AG09309 (cell line): ENCODE measurements around the gene FKBP11.

Experiments used
- DNase-seq: peaks from one replicate; pipeline ENCODE4 v3.0.0-alpha.2; 2010; ENCODE audit warnings: low read depth
- H3K4me3 ChIP-seq: 2 replicates; pipeline ENCODE4 v1.5.1; 2011; ENCODE audit warnings: mild to moderate bottlenecking, low read depth, low read length, moderate library complexity; ENCODE audit not compliant: control insufficient read depth
- TF ChIP-seq, protein P1 (sequence below): IDR thresholded peaks from 2 replicates; pipeline ENCODE4 v1.5.1; 2011; ENCODE audit warnings: mild to moderate bottlenecking, low read depth, low read length, inconsistent platforms; ENCODE audit not compliant: insufficient read depth, control insufficient read depth; ENCODE audit errors: missing control alignments

The FKBP11 gene

DNA sequence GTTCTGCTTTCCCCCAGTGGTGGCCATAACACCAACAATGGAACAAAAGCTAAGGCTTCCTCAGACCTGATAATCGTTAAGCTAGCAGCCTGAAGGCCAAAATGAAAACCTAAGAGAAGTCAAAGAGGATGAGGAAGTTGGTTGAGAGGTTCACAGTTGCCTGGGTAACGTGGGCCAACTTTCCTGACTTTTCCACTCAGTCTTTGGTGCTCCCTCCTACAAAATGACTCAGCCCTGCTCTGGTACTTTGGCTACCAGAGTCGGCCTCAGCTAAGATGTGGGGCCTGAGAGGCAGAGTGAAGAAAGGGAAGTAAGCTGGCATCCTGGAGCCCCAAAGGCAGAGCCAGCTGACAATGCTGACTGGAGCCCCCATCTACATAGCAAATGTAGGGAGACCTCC is 14.9 kb upstream of the FKBP11 start:
- no peak for DNase-seq
- H3K4me3 ChIP-seq, result no peak overlapping the region
- TF ChIP-seq, protein P1, sequence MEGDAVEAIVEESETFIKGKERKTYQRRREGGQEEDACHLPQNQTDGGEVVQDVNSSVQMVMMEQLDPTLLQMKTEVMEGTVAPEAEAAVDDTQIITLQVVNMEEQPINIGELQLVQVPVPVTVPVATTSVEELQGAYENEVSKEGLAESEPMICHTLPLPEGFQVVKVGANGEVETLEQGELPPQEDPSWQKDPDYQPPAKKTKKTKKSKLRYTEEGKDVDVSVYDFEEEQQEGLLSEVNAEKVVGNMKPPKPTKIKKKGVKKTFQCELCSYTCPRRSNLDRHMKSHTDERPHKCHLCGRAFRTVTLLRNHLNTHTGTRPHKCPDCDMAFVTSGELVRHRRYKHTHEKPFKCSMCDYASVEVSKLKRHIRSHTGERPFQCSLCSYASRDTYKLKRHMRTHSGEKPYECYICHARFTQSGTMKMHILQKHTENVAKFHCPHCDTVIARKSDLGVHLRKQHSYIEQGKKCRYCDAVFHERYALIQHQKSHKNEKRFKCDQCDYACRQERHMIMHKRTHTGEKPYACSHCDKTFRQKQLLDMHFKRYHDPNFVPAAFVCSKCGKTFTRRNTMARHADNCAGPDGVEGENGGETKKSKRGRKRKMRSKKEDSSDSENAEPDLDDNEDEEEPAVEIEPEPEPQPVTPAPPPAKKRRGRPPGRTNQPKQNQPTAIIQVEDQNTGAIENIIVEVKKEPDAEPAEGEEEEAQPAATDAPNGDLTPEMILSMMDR, result no peak

DNA sequence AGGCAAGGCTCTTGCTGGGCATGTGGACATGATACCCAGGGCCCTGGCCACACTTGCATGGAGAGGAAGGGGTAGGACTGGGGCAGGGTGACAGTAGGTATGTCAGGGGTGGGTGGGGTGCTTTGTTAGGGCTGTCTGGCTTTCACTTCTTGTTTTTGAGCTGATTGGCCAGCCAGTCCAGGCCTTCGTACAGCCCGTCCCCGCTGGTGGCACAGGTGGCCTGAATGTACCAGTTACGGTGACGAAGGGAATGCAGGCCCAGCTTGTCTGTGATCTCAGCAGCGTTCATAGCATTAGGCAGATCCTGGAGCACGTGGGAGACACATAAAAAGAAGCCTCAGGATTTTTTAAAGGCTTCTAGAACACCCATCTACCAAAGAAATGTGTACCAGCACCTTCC is 13.5 kb upstream of the FKBP11 start:
- H3K4me3 ChIP-seq, result no peak overlapping the region
- no peak for DNase-seq
- TF ChIP-seq, protein P1, result no peak

DNA sequence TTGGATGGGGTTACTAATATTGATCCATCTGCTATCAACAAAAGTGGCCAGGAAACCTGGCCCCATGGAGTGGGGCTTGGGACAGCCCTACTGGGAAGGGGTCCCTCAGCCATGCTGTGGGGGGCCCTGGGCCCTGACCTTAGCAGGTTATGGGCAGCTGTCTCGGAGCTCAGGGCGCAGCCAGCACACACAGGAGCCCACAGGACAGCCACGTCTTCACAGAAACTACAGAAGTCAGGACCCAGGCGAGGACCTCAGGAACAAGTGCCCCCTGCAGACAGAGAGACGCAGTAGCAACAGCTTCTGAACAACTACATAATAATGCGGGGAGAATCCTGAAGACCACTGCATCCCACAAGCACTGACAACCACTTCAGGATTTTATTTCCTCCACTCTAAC is 11.9 kb upstream of the FKBP11 start:
- H3K4me3 ChIP-seq, result no peak overlapping the region
- no peak for DNase-seq
- TF ChIP-seq, protein P1, result peak; percentile 17

DNA sequence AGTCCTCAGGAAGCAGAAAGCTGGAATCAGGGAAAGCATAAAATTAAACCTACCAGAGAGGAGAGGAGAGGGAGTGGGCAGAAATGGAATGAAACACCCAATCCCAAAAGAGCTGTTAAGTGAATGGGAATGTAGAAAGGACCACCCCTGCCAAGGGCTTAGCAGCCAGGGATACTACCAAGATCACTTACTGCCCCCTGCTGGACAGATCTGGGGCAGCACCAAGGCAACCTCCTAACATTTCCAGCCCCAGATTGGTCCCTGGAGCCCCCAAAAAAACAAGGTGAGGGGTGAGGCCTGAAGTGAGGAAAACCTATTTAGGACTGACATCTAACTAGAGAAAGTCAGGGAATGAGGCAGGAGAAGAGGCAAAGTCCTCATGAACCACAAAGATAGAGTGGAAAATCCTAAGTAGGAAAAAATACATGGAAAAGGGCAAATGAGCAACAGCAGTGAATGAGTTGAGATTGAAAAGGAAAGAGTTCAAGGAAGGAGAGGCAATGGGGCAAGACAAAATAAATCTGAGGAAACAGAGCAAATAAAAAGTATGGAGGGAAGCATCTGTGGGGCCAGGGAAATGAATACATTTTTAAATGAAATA is 11.2 kb upstream of the FKBP11 start:
- no peak for DNase-seq
- TF ChIP-seq, protein P1, result peak; percentile 94

DNA sequence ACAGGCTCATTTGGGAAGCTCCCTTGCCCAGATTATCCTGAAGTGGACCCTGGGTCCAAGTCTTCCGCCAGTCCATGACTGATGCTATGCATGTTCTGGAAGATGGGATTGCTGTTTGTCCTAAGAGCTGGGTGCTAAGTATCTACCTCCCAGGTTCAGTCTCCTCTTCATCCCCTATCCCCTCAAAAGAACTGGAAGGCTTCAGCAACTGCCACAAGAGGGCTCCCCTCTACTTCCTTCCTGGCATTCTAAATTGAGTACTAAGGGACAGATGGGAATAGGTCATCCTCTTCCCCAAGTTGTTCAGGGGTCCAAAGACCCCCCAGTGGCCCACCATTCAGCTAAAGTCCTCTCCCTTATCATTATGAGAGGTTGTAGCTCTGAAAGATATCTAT is 9.0 kb upstream of the FKBP11 start:
- no peak for DNase-seq
- TF ChIP-seq, protein P1, result peak; percentile 40

More for the DNA sequence above, 11.2 kb upstream of the FKBP11 start:
- H3K4me3 ChIP-seq, result no peak overlapping the region

DNA sequence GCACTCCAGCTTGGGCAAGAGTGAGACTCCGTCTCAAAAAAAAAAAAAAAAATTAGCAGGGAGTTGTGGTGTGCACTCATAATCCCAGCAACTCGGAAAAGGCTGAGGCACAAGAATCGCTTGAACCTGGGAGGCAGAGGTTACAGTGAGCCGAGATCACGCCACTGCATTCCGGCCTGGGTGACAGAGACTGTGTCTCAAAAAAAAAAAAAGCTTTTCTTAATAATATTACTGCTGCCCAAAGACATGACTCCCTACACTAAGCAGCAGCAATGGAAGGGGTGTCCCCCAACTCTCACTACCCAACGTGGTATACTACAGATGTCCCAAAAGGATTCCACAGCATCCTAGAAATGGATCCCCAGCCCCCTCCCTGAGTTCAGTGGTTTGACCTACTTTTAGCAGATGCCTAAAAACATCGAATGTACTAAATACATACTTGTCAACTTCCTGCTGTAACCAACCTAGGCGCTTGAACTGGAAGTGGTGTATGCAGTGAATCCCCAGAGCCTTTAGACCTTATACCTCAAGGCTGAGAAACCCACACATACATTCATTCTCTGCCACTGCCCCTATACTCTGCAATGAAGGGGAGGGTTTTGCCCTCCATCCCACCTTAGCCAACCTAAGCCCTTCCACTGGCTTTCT is 8.5 kb upstream of the FKBP11 start:
- DNase-seq, result no peak
- TF ChIP-seq, protein P1, result no peak
- no peak overlapping the region for H3K4me3 ChIP-seq

More for the DNA sequence above, 9.0 kb upstream of the FKBP11 start:
- no peak overlapping the region for H3K4me3 ChIP-seq
